ENCODE results near the gene STAT5B. TPM values are rescaled to one million over a fixed set of nuclear protein-coding genes. Genes with fewer than 3 reads are reported as not detected.

Gene STAT5B
- polyA plus RNA-seq, 3 donors, result 28.5 to 103 (median 47.9) TPM

- peaks cover 39% of the 10 kb centered on the region for H3K79me2 ChIP-seq (ENCODE audit: insufficient read depth, low read length)
- H3K4me1 Mint-ChIP-seq, result peaks cover 28% of the 10 kb centered on the region
Observed at GRCh38 chr17:42296012-42296411, 19.8 kb upstream of the STAT5B start.

DNA sequence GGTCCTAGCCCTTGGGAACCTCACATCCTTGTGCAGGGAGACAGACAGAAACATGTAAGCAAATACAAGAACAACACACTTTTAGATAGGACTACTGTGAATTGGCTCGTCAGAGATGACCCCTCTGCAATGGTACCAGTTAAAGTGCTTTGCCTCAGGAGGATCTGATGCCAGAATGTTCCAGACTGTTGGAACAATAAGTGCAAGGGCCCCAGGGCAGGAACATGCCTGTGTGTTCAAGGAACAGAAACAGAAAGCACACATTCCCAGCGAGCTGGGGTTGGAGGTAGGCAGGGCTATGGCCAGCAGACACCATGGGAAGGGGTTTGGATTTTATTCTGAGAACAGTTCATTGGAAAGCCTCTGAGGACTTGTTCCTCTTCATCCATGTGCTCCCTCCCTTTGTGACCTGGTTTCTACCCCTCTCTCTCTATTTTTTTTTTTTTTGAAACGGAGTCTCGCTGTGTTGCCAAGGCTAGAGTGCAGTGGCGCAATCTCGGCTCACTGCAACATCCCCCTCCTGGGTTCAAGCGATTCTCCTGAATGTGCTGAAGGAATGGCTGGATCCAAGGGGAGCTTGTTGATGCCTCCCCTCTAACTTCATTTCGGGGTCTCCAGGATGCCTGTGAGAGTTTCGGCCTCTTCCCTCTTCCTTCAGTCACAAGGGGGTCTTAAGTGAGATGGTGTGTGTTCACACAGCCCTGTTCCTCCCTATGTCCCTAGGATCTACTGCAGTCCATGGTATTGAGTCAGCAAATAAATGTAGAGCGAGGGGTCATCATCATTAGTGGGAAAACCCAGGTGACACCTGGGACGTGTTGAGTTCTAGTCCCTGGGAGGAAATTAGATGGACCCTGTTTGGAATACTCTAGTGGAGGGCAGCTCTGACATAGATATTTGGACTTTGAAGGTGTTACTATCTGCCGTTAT lies 18.5 kb upstream of the STAT5B start:
- H3K27ac Mint-ChIP-seq, result peak overlapping the region in 6 of 7 donors; percentile 43 to 85 (median 69)
- H3K9ac ChIP-seq (ENCODE audit: insufficient read depth, low read length, poor library complexity, severe bottlenecking), result no peak overlapping the region
- H3K36me3 ChIP-seq (replicated peaks in 1 of 2; ENCODE audit: control insufficient read depth in 1 of 2, insufficient read depth in 2 of 2, low read length in 2 of 2), result peaks cover 62 to 81% of the 10 kb centered on the region in 2 donors
- H3K9me3 ChIP-seq (replicated peaks in 1 of 2; ENCODE audit: control insufficient read depth in 1 of 2, insufficient read depth in 1 of 2, low read length in 2 of 2), result no peaks in the 10 kb centered on the region
- H2AFZ ChIP-seq (ENCODE audit: insufficient read depth, low read depth, low read length, poor library complexity, severe bottlenecking), result no peak overlapping the region
- peaks cover 52% of the 10 kb centered on the region for H3K79me2 ChIP-seq (ENCODE audit: insufficient read depth, low read length)
- H3K4me3 Mint-ChIP-seq, result peak overlapping the region in 1 of 2 donors; percentile 49
- no peaks in the 10 kb centered on the region for H3K9me3 Mint-ChIP-seq
- H4K20me1 ChIP-seq (ENCODE audit: insufficient read depth, low read length), result peaks cover 85% of the 10 kb centered on the region
- H3K4me3 ChIP-seq (replicated peaks in 1 of 3; ENCODE audit: low read depth in 2 of 3, low read length in 3 of 3), result no peak overlapping the region
- peaks cover 0 to 3% (median 2%) of the 10 kb centered on the region in 3 donors for H3K27me3 Mint-ChIP-seq (ENCODE audit: low read depth in 3 of 3)
- peak overlapping the region in 1 of 2 donors; percentile 20 for H3K27ac ChIP-seq (ENCODE audit: low read depth in 1 of 2, low read length in 2 of 2)
- peaks cover 19 to 26% of the 10 kb centered on the region in 2 donors for H3K4me1 ChIP-seq (ENCODE audit: control insufficient read depth in 1 of 2, insufficient read depth in 2 of 2, low read length in 2 of 2)
- intact Hi-C loops (cut with micrococcal nuclease), result no loop called here
- peaks cover 73 to 97% of the 10 kb centered on the region in 2 donors for H3K36me3 Mint-ChIP-seq
- DNase-seq, result no peak
- peaks cover 41% of the 10 kb centered on the region for H3K4me1 Mint-ChIP-seq
- 70% methylated on average over 2 of the region's 12 CpGs for WGBS (ENCODE audit: insufficient coverage)
- H3K27me3 ChIP-seq (ENCODE audit: control insufficient read depth in 2 of 2, insufficient read depth in 2 of 2, low read length in 2 of 2), result no peaks in the 10 kb centered on the region
- TF ChIP-seq, protein P1, sequence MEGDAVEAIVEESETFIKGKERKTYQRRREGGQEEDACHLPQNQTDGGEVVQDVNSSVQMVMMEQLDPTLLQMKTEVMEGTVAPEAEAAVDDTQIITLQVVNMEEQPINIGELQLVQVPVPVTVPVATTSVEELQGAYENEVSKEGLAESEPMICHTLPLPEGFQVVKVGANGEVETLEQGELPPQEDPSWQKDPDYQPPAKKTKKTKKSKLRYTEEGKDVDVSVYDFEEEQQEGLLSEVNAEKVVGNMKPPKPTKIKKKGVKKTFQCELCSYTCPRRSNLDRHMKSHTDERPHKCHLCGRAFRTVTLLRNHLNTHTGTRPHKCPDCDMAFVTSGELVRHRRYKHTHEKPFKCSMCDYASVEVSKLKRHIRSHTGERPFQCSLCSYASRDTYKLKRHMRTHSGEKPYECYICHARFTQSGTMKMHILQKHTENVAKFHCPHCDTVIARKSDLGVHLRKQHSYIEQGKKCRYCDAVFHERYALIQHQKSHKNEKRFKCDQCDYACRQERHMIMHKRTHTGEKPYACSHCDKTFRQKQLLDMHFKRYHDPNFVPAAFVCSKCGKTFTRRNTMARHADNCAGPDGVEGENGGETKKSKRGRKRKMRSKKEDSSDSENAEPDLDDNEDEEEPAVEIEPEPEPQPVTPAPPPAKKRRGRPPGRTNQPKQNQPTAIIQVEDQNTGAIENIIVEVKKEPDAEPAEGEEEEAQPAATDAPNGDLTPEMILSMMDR (IDR thresholded peaks at IDR 0.05), result no peak
- peak overlapping the region; percentile 19 for H3K4me2 ChIP-seq (replicated peaks; ENCODE audit: extremely low read depth, low read length, poor library complexity, severe bottlenecking)

More at GRCh38 chr17:42296012-42296411, 19.8 kb upstream of the STAT5B start:
- Mint-ChIP-seq H3K9me3 (no peaks in the 10 kb centered on the region), H3K27ac (peak overlapping the region in 1 of 7 donors; percentile 6), H3K36me3 (peaks cover 70 to 94% of the 10 kb centered on the region in 2 donors), H3K27me3 (ENCODE audit: low read depth in 3 of 3) (peaks cover 0 to 2% (median 0%) of the 10 kb centered on the region in 3 donors), H3K4me3 (no peak overlapping the region)
- Histone ChIP-seq H3K9me3 (replicated peaks in 1 of 2; ENCODE audit: control insufficient read depth in 1 of 2, insufficient read depth in 1 of 2, low read length in 2 of 2) (no peaks in the 10 kb centered on the region), H3K4me2 (replicated peaks; ENCODE audit: extremely low read depth, low read length, poor library complexity, severe bottlenecking) (no peak overlapping the region), H3K27me3 (ENCODE audit: control insufficient read depth in 2 of 2, insufficient read depth in 2 of 2, low read length in 2 of 2) (no peaks in the 10 kb centered on the region), H3K36me3 (replicated peaks in 1 of 2; ENCODE audit: control insufficient read depth in 1 of 2, insufficient read depth in 2 of 2, low read length in 2 of 2) (peaks cover 64 to 78% of the 10 kb centered on the region in 2 donors), H3K4me1 (ENCODE audit: control insufficient read depth in 1 of 2, insufficient read depth in 2 of 2, low read length in 2 of 2) (peaks cover 11 to 16% of the 10 kb centered on the region in 2 donors), H4K20me1 (ENCODE audit: insufficient read depth, low read length) (peaks cover 76% of the 10 kb centered on the region), H3K4me3 (replicated peaks in 1 of 3; ENCODE audit: low read depth in 2 of 3, low read length in 3 of 3) (no peak overlapping the region), H2AFZ (ENCODE audit: insufficient read depth, low read depth, low read length, poor library complexity, severe bottlenecking) (no peak overlapping the region), H3K27ac (ENCODE audit: low read depth in 1 of 2, low read length in 2 of 2) (no peak overlapping the region), H3K9ac (ENCODE audit: insufficient read depth, low read length, poor library complexity, severe bottlenecking) (no peak overlapping the region)
- intact Hi-C loops (cut with micrococcal nuclease), result no loop called here
- WGBS (ENCODE audit: insufficient coverage), result 100% methylated on average over 1 of the region's 3 CpGs
- no peak for DNase-seq
- TF ChIP-seq, protein P1 (IDR thresholded peaks at IDR 0.05), result no peak
